ENCODE data around the gene TMEM63B. TPM values are rescaled to one million over a fixed set of nuclear protein-coding genes. Genes with fewer than 3 reads are reported as not detected.

The TMEM63B gene
- total RNA-seq, 1 donor from 2014 or later = 33.4 TPM

DNA sequence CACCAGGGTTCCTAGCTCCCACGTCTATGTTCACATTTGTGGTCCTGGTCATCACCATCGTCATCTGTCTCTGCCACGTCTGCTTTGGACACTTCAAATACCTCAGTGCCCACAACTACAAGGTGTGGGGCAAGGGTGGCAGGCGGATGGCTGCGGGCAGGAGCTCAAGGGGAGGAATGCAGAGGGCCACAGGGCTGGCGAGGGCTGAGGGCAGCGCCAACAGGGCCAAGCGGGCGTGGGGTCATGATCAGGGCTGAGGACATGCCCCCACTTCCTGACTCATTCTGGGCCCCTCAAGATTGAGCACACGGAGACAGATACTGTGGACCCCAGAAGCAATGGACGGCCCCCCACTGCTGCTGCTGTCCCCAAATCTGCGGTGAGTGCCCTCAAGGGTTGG, 26.7 kb downstream of the TMEM63B start:
- Mint-ChIP-seq H3K4me3 (ENCODE audit: unreplicated experiment) (no peak overlapping the region), H3K27ac (ENCODE audit: unreplicated experiment) (no peak overlapping the region), H3K36me3 (ENCODE audit: low read depth, unreplicated experiment) (peaks cover 16% of the 10 kb centered on the region), H3K4me1 (ENCODE audit: unreplicated experiment) (no peaks in the 10 kb centered on the region), H3K27me3 (ENCODE audit: unreplicated experiment) (peaks cover 7% of the 10 kb centered on the region), H3K9me3 (ENCODE audit: unreplicated experiment) (no peaks in the 10 kb centered on the region)
- no peak for DNase-seq (ENCODE audit: low spot score)
- TF ChIP-seq, protein P1, sequence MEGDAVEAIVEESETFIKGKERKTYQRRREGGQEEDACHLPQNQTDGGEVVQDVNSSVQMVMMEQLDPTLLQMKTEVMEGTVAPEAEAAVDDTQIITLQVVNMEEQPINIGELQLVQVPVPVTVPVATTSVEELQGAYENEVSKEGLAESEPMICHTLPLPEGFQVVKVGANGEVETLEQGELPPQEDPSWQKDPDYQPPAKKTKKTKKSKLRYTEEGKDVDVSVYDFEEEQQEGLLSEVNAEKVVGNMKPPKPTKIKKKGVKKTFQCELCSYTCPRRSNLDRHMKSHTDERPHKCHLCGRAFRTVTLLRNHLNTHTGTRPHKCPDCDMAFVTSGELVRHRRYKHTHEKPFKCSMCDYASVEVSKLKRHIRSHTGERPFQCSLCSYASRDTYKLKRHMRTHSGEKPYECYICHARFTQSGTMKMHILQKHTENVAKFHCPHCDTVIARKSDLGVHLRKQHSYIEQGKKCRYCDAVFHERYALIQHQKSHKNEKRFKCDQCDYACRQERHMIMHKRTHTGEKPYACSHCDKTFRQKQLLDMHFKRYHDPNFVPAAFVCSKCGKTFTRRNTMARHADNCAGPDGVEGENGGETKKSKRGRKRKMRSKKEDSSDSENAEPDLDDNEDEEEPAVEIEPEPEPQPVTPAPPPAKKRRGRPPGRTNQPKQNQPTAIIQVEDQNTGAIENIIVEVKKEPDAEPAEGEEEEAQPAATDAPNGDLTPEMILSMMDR (IDR thresholded peaks at IDR 0.05; ENCODE audit: unreplicated experiment) = no peak

DNA sequence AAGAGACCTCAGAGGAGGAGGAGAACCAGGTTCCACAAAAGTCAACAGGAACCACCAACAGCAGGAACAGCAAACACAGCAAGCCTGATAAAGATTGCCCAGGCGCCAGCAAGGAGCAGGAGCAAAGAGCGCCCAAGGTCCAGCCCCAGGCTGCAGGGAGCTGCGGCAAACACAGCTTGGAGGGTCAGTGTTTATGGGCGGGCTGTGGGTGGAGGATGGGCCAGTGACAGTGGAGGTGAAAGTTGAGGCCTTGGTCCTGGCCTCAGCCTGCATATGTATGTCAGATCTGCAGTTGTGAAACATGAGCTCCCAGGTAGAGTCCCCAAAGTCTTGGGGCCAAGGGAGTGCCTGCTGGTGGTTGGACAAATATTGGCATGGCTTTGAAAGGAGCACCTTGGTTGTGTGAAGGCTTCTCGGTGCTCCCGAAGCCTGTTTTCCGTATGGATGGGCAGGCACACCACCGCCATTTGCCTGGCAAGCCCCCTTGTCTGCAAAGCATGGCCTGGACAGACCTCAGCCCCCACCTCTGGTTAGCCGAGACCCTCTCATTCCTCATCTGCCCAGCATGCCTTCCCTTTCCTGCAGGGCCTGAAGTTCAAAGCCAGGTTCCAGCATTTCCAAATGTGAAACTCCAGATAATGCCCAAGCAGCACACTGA, 29.3 kb downstream of the TMEM63B start:
- Mint-ChIP-seq H3K27me3 (ENCODE audit: unreplicated experiment) (no peaks in the 10 kb centered on the region), H3K4me3 (ENCODE audit: unreplicated experiment) (no peak overlapping the region), H3K27ac (ENCODE audit: unreplicated experiment) (no peak overlapping the region), H3K9me3 (ENCODE audit: unreplicated experiment) (no peaks in the 10 kb centered on the region), H3K36me3 (ENCODE audit: low read depth, unreplicated experiment) (peaks cover 5% of the 10 kb centered on the region), H3K4me1 (ENCODE audit: unreplicated experiment) (peaks cover 2% of the 10 kb centered on the region)
- DNase-seq (ENCODE audit: low spot score) = no peak
- TF ChIP-seq, protein P1 (IDR thresholded peaks at IDR 0.05; ENCODE audit: unreplicated experiment) = no peak

DNA sequence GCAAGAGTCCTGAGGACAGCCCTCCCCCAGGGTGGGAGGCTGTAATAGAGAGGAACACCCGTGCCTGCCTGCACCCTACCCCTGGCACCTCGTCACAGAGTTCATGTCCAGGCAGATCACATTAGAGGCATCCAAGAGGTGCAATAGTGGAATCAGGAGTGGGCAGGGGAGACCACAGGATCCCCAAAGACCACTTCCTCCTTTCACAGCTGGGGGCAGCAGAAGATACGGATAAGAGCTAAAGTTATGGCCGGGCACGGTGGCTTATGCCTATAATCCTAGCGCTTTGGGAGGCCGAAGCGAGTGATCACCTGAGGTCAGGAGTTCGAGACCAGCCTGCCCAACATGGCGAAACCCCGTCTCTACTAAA, 29.8 kb downstream of the TMEM63B start:
- Mint-ChIP-seq H3K9me3 (ENCODE audit: unreplicated experiment) (no peaks in the 10 kb centered on the region), H3K4me1 (ENCODE audit: unreplicated experiment) (peaks cover 2% of the 10 kb centered on the region), H3K27me3 (ENCODE audit: unreplicated experiment) (no peaks in the 10 kb centered on the region), H3K4me3 (ENCODE audit: unreplicated experiment) (no peak overlapping the region), H3K36me3 (ENCODE audit: low read depth, unreplicated experiment) (peaks cover 5% of the 10 kb centered on the region), H3K27ac (ENCODE audit: unreplicated experiment) (no peak overlapping the region)
- TF ChIP-seq, protein P1 (IDR thresholded peaks at IDR 0.05; ENCODE audit: unreplicated experiment) = no peak
- DNase-seq (ENCODE audit: low spot score) = no peak

DNA sequence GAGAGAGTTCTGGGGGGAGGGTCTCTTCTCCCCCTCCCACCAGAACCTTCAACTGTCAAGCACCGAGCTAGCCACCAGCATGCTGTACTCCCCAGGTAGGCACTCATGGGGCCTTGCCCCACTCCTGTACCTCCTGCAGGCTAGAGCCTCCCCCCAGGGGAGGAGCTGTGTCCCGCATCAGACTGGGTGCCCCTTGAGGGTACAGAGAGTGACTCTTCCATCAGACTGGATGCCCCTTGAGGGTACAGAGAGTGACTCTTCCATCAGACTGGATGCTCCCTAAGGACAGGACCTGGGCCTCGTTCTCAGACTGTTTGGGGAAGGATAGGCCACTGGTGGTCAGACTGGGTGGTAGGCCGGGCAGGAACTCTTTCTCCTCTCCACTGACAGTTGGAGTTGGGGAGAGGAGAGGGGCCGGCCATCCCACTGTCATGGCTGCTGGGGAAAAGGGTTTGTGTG, 31.4 kb downstream of the TMEM63B start, which contains the start of gene CAPN11:
CAPN11 (plus strand) TSS at position 51 of the 459 bp plus-strand sequence; CDS start at position 80, 29 bp downstream.
- H3K4me3 Mint-ChIP-seq (ENCODE audit: unreplicated experiment) = no peak within 1 kb of the TSS
- no peak within 1 kb of the TSS for H3K27ac Mint-ChIP-seq (ENCODE audit: unreplicated experiment)
- H3K27me3 Mint-ChIP-seq (ENCODE audit: unreplicated experiment) = no peaks in the 10 kb centered on the region
- H3K36me3 Mint-ChIP-seq (ENCODE audit: low read depth, unreplicated experiment) = no peaks in the 10 kb centered on the region
- no peak for DNase-seq (ENCODE audit: low spot score)
- TF ChIP-seq, protein P1 (IDR thresholded peaks at IDR 0.05; ENCODE audit: unreplicated experiment) = no peak
- H3K4me1 Mint-ChIP-seq (ENCODE audit: unreplicated experiment) = peaks cover 2% of the 10 kb centered on the region
- no peaks in the 10 kb centered on the region for H3K9me3 Mint-ChIP-seq (ENCODE audit: unreplicated experiment)

DNA sequence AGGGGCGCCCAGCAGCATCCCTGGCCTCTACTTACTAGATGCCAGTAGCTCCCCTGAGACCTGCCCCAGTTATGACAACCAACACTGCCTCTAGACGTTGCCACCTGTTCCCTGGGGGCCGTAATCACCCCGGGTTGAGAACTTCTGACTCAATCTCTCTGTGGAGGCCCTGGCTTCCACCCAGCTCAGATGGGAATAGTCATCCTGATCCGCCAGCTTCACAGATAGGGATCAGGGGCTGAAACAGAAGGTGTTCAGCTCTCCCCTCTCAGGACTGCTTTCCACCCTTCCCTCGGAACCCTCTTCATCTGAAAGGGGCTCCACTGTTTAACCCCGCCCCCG, 34.6 kb downstream of the TMEM63B start:
- TF ChIP-seq, protein P1 (IDR thresholded peaks at IDR 0.05; ENCODE audit: unreplicated experiment) = no peak

More for the DNA sequence above, 34.6 kb downstream of the TMEM63B start:
- Mint-ChIP-seq H3K27ac (ENCODE audit: unreplicated experiment) (no peak overlapping the region), H3K4me1 (ENCODE audit: unreplicated experiment) (peaks cover 18% of the 10 kb centered on the region), H3K36me3 (ENCODE audit: low read depth, unreplicated experiment) (no peaks in the 10 kb centered on the region), H3K4me3 (ENCODE audit: unreplicated experiment) (no peak overlapping the region), H3K27me3 (ENCODE audit: unreplicated experiment) (peaks cover 2% of the 10 kb centered on the region), H3K9me3 (ENCODE audit: unreplicated experiment) (no peaks in the 10 kb centered on the region)
- no peak for DNase-seq (ENCODE audit: low spot score)
